Loucy (cell line): Measurements from ENCODE around the gene CDPF1.

ENCODE experiments used
- EZH2phosphoT487 ChIP-seq: fragments of 200-600 bp; IDR thresholded peaks from 2 replicates; pipeline ENCODE4 v1.6.1; 2018; ENCODE audit warnings: antibody characterized with exemption, mild to moderate bottlenecking, moderate library complexity, borderline replicate concordance
- TF ChIP-seq, protein P1 (sequence below): fragments of 200-600 bp; sonication (generic); conservative IDR thresholded peaks from 2 replicates; pipeline ENCODE4 v1.5.1; 2014; ENCODE audit warnings: mild to moderate bottlenecking, antibody characterized with exemption, low read length

DNA sequence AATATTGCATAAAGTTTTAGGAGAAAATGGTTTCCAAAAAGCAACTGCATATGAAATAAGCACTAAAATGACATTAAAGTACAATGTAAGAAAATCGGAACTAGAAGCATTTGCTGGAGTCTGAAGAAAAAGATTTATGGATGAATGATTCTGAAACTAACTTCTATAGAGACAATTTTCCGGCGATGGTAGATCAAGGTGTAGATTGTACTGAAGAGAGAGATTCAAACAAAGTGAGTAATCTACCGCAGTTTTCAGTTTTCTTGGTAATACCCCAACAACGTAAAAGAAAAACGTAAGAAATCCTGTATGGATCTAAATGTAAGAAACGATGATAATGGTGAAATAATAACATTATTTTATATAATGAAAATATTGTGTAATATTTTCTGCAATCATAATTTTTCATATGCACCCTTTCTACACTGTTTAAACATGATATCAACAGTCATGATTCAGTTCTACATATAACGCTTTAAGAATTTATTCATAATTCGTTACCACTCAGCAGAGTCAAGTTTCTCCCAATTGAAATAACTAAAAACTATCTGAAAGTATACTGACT, 1.8 kb upstream of the CDPF1 start:
- TF ChIP-seq EZH2phosphoT487, result no peak
- TF ChIP-seq, protein P1, sequence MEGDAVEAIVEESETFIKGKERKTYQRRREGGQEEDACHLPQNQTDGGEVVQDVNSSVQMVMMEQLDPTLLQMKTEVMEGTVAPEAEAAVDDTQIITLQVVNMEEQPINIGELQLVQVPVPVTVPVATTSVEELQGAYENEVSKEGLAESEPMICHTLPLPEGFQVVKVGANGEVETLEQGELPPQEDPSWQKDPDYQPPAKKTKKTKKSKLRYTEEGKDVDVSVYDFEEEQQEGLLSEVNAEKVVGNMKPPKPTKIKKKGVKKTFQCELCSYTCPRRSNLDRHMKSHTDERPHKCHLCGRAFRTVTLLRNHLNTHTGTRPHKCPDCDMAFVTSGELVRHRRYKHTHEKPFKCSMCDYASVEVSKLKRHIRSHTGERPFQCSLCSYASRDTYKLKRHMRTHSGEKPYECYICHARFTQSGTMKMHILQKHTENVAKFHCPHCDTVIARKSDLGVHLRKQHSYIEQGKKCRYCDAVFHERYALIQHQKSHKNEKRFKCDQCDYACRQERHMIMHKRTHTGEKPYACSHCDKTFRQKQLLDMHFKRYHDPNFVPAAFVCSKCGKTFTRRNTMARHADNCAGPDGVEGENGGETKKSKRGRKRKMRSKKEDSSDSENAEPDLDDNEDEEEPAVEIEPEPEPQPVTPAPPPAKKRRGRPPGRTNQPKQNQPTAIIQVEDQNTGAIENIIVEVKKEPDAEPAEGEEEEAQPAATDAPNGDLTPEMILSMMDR, result no peak
